Ureter (tissue), 1 donor: ENCODE results near the gene EIF4EBP2. TPM values are rescaled to one million over a fixed set of nuclear protein-coding genes. Genes with fewer than 3 reads are reported as not detected.
A peak's percentile ranks its signal among the peaks of the same experiment; 100 is the strongest.

ENCODE experiments used
- DNase-seq: peaks from one replicate; pipeline ENCODE4 v3.0.0-alpha.2; 2020; ENCODE audit warnings: low spot score
- total RNA-seq: library from RNA; stranded (reverse); gene quantifications from one replicate; pipeline ENCODE4 v1.2.4, GENCODE V29; 2023
- donor health status: DM: yes; HTN: yes; CAD: no.

EIF4EBP2 gene
- total RNA-seq = 81.6 TPM

DNA sequence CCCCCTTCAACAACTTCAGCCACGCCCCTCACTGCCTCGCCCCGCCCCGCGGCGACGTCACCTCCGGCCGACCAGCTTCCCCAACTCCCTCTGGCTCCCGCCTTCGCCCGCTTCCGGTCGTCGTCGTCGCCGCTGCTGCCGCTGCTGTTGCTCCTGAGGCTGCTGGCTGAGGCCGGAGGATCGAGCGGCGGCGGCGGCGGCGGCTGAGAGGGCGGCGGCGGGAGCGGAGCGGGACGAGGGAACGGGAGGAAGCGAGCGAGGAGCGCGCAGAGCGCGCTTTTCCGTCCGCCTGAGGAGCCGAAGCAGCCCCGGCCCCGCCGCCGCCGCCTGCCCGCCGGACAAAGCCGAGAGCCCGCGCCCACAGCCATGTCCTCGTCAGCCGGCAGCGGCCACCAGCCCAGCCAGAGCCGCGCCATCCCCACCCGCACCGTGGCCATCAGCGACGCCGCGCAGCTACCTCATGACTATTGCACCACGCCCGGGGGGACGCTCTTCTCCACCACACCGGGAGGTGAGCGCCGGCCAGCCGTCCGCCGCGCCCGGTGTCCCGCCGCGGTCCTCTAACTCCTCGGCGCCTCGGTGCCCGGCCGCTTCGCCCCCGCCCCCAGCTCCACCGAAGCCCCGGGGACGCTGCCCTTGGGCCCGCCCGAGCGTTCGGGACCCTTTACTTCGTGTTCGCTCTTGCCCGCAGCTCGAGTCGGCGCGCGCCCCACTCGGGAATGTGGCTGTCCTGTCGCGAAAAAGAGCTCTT lies at the start of gene EIF4EBP2:
Gene EIF4EBP2 (plus strand): TSS at position 110 of the 751 bp plus-strand sequence. CDS start 257 bp downstream, at position 367.
- DNase-seq = peak; percentile 100

DNA sequence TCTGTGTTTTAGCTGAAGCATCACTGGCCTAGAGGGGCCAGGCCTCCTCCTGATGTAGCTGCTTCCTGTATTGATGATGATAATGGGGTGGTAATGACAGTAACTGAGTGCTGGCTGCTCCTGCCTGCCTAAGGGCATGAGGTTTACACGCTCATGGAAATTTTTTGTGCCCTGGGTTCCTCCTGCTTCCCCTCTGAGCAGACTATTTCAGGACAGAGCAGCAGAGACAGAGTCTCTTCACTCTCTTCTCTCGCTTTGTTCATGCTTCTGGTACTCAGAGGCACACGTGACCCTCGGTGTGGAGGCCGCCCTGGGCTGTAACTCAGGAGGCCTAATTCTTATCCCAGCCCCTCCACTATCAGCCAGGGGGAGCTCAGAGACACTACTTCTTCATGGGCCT lies 49.4 kb upstream of the EIF4EBP2 start:
- DNase-seq = no peak

GRCh38 chr10:70355051-70356021 lies 48.6 kb upstream of the EIF4EBP2 start:
- DNase-seq = no peak

DNA sequence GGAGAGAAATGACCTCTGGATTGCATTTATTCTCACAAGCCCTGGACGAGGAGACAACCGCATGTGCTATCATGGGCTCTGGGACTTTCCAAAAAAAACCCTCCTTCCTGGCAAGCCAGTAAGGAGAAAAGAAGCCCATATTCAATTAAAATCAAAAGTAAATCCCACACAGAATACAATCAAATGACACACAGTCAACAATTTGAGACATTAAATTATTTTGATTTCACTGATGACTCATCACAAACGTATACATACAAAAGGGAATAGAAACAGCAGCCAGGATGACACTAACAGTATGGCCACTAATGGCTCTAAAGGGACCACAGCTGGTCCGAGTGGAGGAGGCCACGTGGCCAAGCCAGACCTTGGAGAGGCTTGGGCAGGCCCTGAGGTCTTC lies 46.4 kb upstream of the EIF4EBP2 start:
- DNase-seq = no peak

DNA sequence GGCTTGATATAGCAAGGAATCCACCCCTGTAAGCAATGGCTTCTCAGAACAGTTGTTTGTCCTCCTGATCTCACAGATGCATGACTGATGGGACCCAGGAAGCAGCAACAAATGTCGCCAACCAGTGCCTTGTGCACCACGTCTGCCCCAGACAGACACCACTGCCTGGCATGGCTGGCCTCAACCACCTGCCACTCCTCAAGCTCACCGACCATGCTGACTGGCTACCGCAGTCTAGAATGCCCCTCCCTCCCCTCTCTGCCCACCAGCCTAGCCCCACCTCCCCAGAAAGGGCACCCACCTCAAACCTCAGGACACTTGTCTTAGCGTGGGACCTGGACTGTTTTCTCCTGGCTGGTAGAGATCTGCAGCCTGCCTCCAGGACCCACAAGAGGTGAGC lies 45.5 kb upstream of the EIF4EBP2 start:
- DNase-seq = no peak

DNA sequence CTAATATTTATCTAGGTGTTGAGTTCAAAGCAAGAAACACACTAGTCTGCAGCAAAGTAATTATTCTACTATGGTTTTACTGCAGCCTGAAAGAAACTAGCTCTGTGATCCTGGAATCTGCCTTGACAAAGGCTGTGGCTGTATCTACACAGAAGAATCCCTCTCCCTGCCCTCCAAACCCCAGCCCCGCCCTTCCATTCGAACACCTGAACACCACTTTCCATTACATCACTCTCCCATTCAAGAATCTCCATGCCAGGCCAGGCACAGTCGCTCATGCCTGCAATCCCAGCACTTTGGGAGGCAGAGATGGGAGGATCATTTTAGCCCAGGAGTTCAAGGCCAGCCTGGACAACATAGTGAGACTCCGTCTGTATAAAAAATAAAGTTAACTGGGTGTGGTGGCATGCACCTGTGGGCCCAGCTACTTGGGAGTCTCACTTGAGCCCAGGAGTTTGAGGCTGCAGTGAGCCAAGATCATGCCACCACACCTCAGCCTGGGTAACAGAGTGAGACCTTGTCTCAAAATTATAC lies 44.9 kb upstream of the EIF4EBP2 start:
- DNase-seq = no peak

DNA sequence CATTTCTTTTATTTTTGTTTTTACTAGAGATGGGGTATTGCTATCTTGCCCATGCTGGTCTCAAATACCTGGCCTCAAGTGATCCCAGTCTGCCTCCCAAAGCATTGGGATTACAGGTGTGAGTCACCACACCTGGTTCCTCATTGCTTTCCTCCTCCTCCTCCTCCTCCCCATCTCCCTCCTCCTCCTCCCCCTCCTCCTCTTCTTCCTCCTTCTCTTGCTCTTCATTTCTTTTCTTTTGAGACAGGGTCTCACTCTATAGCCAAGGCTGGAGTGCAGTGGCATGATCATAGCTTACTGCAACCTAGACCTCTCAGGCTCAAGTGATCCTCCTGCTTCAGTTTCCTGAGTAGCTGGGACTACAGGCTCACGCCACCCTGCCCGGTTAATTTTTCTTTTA lies 43.7 kb upstream of the EIF4EBP2 start:
- DNase-seq = no peak

GRCh38 chr10:70362328-70362727 lies 41.6 kb upstream of the EIF4EBP2 start:
- DNase-seq = no peak

DNA sequence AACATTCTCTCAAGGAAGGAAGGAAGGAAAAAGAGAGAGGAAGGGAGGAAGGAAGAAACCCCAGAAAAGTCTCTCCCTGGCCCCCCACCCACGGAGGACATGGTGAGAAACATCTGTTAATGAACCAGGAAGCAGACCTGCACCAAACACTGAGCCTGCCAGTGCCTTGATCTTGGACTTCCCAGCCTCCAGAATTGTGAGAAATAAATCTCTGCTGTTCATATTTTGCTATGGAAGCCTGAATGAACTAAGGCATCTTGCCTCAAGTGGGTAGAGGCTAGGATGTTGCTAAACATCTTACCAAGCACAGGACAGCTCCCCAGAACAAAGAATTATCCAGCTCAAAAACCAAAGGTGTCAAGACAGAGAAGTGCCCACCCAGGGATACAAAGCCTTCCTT lies 40.7 kb upstream of the EIF4EBP2 start:
- DNase-seq = no peak

GRCh38 chr10:70363971-70364771 lies 39.8 kb upstream of the EIF4EBP2 start:
- DNase-seq = peak; percentile 95

GRCh38 chr10:70364772-70365091 lies 39.2 kb upstream of the EIF4EBP2 start:
- no peak for DNase-seq

- DNase-seq = no peak
Observed at GRCh38 chr10:70367195-70367796, 36.6 kb upstream of the EIF4EBP2 start.

DNA sequence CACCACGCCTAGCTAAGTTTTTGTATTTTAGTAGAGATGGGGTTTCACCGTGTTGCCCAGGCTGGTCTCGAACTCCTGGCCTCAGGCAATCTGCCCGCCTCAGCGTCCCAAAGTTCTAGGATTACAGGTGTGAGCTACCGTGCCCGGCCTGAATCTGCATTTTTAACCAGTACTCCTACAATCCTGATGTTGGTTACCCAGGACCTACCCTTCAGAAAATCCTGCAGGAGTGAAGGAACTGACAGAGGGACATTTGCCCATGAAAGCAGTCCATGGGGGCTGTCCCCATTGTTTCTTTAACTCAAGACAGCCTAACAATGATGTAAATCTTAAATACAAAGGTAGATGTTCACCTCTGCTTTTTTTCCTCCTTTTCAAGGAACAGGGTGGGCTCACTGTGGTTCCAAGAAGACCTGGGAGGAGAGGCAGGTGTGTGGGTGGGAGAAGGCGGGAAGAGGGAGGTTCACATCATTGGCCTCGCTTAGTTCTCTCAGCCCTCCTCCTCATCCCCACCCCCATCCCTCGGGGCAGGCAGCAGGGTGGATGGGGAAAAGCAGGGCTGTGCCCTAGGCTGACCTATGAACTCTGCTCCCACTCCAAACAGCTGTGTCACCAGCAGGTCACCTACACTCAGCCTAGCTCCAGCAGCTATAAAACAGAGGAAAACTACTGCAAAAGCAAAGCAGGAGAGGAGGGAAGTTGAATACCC lies 35.0 kb upstream of the EIF4EBP2 start:
- DNase-seq = no peak

- no peak for DNase-seq
Observed at GRCh38 chr10:70369498-70370018, 34.4 kb upstream of the EIF4EBP2 start.

DNA sequence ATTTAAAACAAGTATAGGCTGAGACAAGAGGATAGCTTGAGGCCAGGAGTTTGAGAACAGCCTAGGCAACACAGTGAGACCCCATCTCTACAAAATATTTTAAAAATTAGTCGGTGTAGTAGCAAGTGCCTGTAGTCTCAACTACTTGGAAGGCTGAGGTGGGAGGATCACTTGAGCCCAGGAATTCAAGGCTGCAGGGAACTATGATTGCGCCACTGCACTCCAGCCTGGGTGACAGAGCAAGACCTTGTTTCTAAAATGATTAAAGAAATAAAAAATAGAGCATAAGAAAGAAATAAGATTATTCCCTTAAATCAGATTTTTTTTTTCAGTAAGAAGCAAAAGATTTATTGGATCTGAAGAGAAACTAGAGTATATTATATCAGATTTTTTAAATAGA lies 33.2 kb upstream of the EIF4EBP2 start:
- no peak for DNase-seq

GRCh38 chr10:70371846-70372245 lies 32.1 kb upstream of the EIF4EBP2 start:
- DNase-seq = no peak

GRCh38 chr10:70374775-70375614 lies 28.9 kb upstream of the EIF4EBP2 start:
- DNase-seq = no peak

- DNase-seq = no peak
Observed at GRCh38 chr10:70376436-70377378, 27.2 kb upstream of the EIF4EBP2 start.
